LNCaP clone FGC (cell line): ENCODE data around the gene FOXP1.

Experiments used
- DNase-seq: peaks from one replicate; pipeline ENCODE4 v3.0.0-alpha.2; 2011; ENCODE audit warnings: low read depth
- H3K4me3 ChIP-seq: 2 replicates; pipeline ENCODE4 v1.5.1; 2011; ENCODE audit warnings: mild to moderate bottlenecking, low read depth, low read length, control low read depth
- TF ChIP-seq, protein P1 (sequence below): IDR thresholded peaks from 2 replicates; pipeline ENCODE4 v1.5.1; 2012; ENCODE audit warnings: mild to moderate bottlenecking; ENCODE audit not compliant: control insufficient read depth, insufficient read depth; ENCODE audit errors: extremely low read depth

FOXP1 gene

DNA sequence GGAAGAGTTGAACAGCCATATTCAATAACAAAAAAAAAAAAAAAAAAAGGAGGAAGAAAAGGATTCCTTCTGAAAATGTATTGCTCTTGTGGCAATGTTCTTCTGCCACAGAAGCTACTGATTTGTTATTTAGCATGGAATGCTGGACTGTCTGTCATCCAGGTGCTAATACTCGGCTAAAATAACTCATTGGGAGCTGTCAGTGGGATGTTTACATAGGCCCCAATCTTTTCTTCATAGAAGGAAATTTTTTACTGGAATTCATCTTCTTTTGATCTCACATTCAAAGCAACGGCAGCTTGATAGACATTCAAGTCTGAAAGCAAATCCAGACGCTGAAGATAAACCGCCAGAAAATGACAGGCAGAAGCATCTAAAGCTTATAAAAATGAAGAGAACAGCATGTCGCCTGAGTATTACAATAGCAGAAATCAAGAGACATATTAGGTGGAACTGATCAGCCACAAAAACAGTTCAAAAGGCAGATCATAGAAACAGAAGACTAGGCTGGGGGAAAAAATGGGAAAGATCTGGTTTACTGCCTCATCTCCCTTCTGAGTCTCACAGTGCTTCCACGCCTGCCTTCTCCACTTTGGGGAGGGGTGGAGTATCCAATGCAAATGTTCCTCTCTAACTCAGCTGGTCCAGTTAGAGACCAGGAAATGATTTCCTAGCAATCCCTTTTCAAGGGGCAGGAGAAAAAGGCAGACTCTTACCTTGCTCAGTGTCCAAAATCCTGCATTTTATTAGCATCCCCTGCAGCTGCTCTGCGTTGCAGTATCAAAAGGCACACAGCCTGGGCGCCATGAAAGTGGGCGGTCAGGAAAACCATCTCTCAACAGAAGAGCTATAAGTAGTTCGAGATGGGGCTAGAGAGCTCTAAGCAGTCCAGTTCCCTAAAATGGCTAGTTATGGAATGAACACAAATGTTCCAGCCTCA, 451.9 kb downstream of the FOXP1 start:
- DNase-seq: no peak
- H3K4me3 ChIP-seq: peak overlapping the region; percentile 48
- TF ChIP-seq, protein P1, sequence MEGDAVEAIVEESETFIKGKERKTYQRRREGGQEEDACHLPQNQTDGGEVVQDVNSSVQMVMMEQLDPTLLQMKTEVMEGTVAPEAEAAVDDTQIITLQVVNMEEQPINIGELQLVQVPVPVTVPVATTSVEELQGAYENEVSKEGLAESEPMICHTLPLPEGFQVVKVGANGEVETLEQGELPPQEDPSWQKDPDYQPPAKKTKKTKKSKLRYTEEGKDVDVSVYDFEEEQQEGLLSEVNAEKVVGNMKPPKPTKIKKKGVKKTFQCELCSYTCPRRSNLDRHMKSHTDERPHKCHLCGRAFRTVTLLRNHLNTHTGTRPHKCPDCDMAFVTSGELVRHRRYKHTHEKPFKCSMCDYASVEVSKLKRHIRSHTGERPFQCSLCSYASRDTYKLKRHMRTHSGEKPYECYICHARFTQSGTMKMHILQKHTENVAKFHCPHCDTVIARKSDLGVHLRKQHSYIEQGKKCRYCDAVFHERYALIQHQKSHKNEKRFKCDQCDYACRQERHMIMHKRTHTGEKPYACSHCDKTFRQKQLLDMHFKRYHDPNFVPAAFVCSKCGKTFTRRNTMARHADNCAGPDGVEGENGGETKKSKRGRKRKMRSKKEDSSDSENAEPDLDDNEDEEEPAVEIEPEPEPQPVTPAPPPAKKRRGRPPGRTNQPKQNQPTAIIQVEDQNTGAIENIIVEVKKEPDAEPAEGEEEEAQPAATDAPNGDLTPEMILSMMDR: no peak

DNA sequence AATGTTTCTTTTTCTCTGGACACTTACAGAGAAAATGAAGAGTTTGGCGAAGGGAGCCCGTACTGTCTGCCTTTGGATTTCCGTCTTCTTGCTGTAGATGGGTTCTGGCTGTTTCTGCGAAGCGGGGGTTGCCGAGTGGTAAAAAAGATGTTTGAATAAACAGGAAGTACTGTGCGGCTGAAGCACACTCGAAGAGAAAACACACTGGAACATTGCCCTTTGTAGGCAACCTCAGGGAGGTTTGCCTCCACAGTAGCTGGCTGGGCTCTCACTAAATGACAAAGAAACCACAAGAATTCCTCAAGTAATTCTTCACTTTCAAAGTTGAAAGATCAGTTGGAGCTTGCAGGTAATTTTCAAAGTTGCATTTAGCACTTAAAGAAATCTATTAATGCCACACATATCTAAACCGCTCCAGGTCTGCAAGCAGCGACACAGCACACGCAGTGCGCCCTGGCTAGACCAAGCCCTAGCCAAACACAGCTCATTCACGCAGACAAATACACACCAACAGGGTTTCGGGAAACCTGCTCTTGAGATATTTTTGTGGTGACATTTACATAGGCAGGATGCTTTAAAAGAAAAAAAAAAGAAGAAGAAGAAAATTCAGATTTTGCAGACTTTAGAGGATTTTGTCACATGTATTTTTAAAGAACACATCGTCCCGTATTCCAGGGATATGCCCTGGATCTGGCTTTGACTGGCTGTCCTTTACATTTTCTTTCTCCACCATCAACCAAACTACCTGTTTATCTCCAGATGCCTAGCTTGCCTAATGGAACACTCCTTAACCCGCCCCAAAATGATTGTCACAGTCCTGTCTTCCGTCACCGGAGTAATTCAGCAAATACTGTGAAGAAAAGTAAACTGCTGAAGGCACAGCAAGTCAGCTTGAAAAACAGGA, 452.8 kb downstream of the FOXP1 start:
- H3K4me3 ChIP-seq: peak overlapping the region; percentile 48
- TF ChIP-seq, protein P1: no peak
- peak; percentile 65 for DNase-seq

DNA sequence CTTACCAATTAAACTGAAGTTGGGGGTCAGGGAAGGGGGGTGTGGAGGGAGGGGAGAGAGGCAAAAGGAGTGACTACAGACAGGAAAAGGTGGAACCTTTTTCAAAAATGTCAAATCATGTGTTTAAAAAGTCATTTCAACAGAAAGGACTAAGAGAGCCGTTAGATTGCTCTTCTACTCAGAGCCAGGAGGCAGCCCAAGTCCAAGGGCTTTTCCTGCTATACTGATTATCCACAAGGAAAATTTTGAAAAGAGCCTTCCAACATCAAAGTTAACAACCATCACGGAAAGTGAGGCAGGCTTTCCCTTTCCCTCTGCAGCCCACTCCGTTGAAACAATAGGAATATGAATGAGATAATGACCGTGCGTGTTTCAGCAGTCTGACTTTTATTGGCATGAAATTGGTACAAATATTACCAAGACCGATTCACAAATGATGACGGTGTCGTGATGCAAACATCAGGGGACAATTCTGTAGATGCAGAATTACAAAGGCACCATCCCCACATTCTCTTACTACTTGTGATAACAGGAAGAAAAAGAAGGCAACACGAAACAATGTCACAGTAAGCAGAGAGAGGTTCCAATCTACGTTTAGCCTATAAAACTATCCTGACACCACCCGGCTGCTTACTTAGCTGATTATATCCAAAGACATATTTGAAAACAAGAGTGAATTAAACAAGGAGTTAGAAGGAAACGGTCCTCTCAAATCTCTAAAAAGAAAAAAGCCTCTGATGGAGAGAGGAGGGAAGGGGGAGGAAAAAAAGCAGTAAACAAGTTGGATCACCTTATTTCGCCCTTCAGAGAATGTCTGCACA, 453.7 kb downstream of the FOXP1 start:
- H3K4me3 ChIP-seq: peak overlapping the region; percentile 48
- no peak for DNase-seq
- TF ChIP-seq, protein P1: no peak

DNA sequence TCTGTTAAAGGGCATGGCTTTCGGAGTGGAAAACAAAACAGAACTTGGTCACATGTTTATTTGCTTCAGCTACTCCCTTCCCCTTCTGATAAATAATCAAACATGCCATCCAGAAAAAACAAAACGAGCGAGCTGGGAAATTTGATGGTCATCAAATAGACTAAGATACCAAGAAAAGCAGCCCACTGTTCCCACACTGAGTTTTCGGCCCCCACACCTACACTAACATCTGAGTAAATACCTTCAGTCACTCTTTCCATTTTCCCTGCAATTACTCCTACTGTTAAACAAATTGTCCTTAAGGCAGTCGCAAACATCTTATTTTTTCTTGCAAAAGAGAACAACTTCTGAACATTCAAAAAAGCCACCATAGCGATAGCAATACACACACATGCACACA, 454.6 kb downstream of the FOXP1 start:
- H3K4me3 ChIP-seq: no peak overlapping the region
- DNase-seq: no peak
- TF ChIP-seq, protein P1: no peak

DNA sequence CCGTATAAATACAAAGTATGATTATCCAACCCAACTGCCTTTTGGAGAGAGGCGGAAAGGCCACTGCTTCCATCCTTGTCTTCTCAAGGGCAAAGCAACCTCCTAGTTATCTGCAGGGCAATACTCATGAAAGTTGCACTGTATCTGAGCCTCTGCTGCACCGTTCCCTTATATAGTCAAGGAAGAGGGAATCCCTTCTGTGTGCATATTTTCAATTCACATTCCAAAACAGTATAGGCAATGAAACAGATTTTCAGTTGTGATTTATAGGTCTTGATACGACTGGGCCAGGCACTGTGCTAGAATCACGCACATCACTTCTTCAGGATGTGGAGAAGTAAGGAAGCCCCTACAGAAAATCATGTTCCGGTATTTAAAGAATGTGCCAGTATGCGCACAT, 455.7 kb downstream of the FOXP1 start:
- no peak overlapping the region for H3K4me3 ChIP-seq
- DNase-seq: no peak
- TF ChIP-seq, protein P1: no peak
